WTC11 (cell line): ENCODE measurements around the gene CFDP1. TPM values are rescaled to one million over a fixed set of nuclear protein-coding genes. Genes with fewer than 3 reads are reported as not detected.

ENCODE experiments used
- ATAC-seq: fragments of 200-7000 bp; cut with Tn5 transposase; 2 replicates; pipeline ENCODE4 v1.10.0; 2021; ENCODE audit warnings: mild to moderate bottlenecking, moderate library complexity
- CTCF ChIA-PET: fragments of 300-600 bp; sonication (Branson Sonifier 250); formaldehyde crosslinking; loops from one replicate; lab custom pipeline; 2021; ENCODE audit warnings: antibody characterized with exemption; lab: Charles Lee
- POLR2A ChIA-PET: fragments of 350-600 bp; sonication (Branson Sonifier 250); formaldehyde crosslinking; loops from one replicate; lab custom pipeline; 2021; ENCODE audit warnings: antibody characterized with exemption; lab: Charles Lee
- DNase-seq: peaks from one replicate; pipeline ENCODE4 v3.0.0; 2021; ENCODE audit warnings: low spot score
- H3K27ac Mint-ChIP-seq: 2 replicates; pipeline ENCODE4 v1.8.0; 2021; ENCODE audit warnings: mixed read lengths
- H3K27me3 Mint-ChIP-seq: 2 replicates; pipeline ENCODE4 v1.8.0; 2021; ENCODE audit warnings: low read depth, mild to moderate bottlenecking, moderate library complexity, mixed read lengths
- H3K36me3 Mint-ChIP-seq: 2 replicates; pipeline ENCODE4 v1.8.0; 2021; ENCODE audit warnings: mixed read lengths
- H3K4me1 Mint-ChIP-seq: 2 replicates; pipeline ENCODE4 v1.8.0; 2022; ENCODE audit warnings: mixed read lengths
- H3K4me3 Mint-ChIP-seq: 2 replicates; pipeline ENCODE4 v1.8.0; 2021; ENCODE audit warnings: mild to moderate bottlenecking, moderate library complexity, mixed read lengths
- H3K9me3 Mint-ChIP-seq: 2 replicates; pipeline ENCODE4 v1.8.0; 2021; ENCODE audit warnings: mixed read lengths
- ATF2 ChIP-seq: sonication (generic); formaldehyde crosslinking; IDR thresholded peaks from 2 replicates; pipeline ENCODE4 v1.8.1; 2022; ENCODE audit warnings: low read depth, missing genetic modification reagents, borderline replicate concordance
- CBFB ChIP-seq: sonication (generic); formaldehyde crosslinking; IDR thresholded peaks from 2 replicates; pipeline ENCODE4 v1.8.1; 2022; ENCODE audit warnings: mild to moderate bottlenecking, low read depth, missing genetic modification reagents
- ELF4 ChIP-seq: sonication (generic); formaldehyde crosslinking; IDR thresholded peaks from 2 replicates; pipeline ENCODE4 v1.8.1; 2022; ENCODE audit warnings: low read depth, mild to moderate bottlenecking, moderate library complexity, missing genetic modification reagents
- GABPB1 ChIP-seq: sonication (generic); formaldehyde crosslinking; IDR thresholded peaks from 2 replicates; pipeline ENCODE4 v1.8.1; 2023; ENCODE audit warnings: mild to moderate bottlenecking, missing genetic modification reagents
- GTF2I ChIP-seq: fragments of 250-450 bp; sonication (Bioruptor Pico); conservative IDR thresholded peaks from 2 replicates; pipeline ENCODE4 v1.4.0; 2021; ENCODE audit warnings: mild to moderate bottlenecking
- KAT7 ChIP-seq: sonication (generic); formaldehyde crosslinking; IDR thresholded peaks from 2 replicates; pipeline ENCODE4 v1.8.1; 2023; ENCODE audit warnings: missing genetic modification reagents, mild to moderate bottlenecking, borderline replicate concordance
- MYBL2 ChIP-seq: sonication (generic); formaldehyde crosslinking; IDR thresholded peaks from 2 replicates; pipeline ENCODE4 v1.8.1; 2023; ENCODE audit warnings: mild to moderate bottlenecking, moderate library complexity, missing genetic modification reagents
- SMAD3 ChIP-seq: sonication (generic); formaldehyde crosslinking; IDR thresholded peaks from 2 replicates; pipeline ENCODE4 v1.8.0; 2022; ENCODE audit warnings: missing genetic modification reagents, mild to moderate bottlenecking, borderline replicate concordance
- SOX15 ChIP-seq: fragments of 250-450 bp; sonication (Bioruptor Pico); IDR thresholded peaks from 2 replicates; pipeline ENCODE4 v1.9.0; 2021; ENCODE audit warnings: mild to moderate bottlenecking
- STAT6 ChIP-seq: sonication (generic); formaldehyde crosslinking; conservative IDR thresholded peaks from 2 replicates; pipeline ENCODE4 v1.8.1; 2023; ENCODE audit warnings: mild to moderate bottlenecking, low read depth, missing genetic modification reagents, moderate library complexity
- ZNF219 ChIP-seq: sonication (generic); formaldehyde crosslinking; IDR thresholded peaks from 2 replicates; pipeline ENCODE4 v1.8.0; 2023; ENCODE audit warnings: missing genetic modification reagents, mild to moderate bottlenecking, borderline replicate concordance
- ZNF416 ChIP-seq: fragments of 250-450 bp; sonication (Bioruptor Pico); IDR thresholded peaks from 2 replicates; pipeline ENCODE4 v1.9.0; 2021; ENCODE audit warnings: mild to moderate bottlenecking, inconsistent platforms
- ZNF425 ChIP-seq: fragments of 250-450 bp; sonication (Bioruptor Pico); conservative IDR thresholded peaks from 2 replicates; pipeline ENCODE4 v1.9.0; 2021; ENCODE audit warnings: mild to moderate bottlenecking
- ZNF671 ChIP-seq: fragments of 250-450 bp; sonication (Bioruptor Pico); IDR thresholded peaks from 2 replicates; pipeline ENCODE4 v1.8.0; 2021; ENCODE audit warnings: mild to moderate bottlenecking
- total RNA-seq: library from RNA; stranded (reverse); gene quantifications from 3 replicates; pipeline ENCODE4 v1.2.3, GENCODE V29; 2021
- TF ChIP-seq, protein P1 (sequence below): fragments of 250-450 bp; sonication (Bioruptor Pico); IDR thresholded peaks from 2 replicates; pipeline ENCODE4 v1.9.0; 2021; ENCODE audit warnings: mild to moderate bottlenecking, borderline replicate concordance
- TF ChIP-seq, protein P2 (sequence below): fragments of 250-450 bp; sonication (Bioruptor Pico); IDR thresholded peaks from 2 replicates; pipeline ENCODE4 v1.9.0; 2021; ENCODE audit warnings: moderate library complexity, mild to moderate bottlenecking, inconsistent platforms, borderline replicate concordance
- TF ChIP-seq, protein P3 (sequence below): sonication (generic); formaldehyde crosslinking; IDR thresholded peaks from 2 replicates; pipeline ENCODE4 v1.8.1; 2023; ENCODE audit warnings: mild to moderate bottlenecking, missing genetic modification reagents, moderate library complexity
- TF ChIP-seq, protein P4 (sequence below): sonication (generic); formaldehyde crosslinking; IDR thresholded peaks from 2 replicates; pipeline ENCODE4 v1.8.0; 2023; ENCODE audit warnings: mild to moderate bottlenecking, missing genetic modification reagents

CFDP1 gene
- total RNA-seq, 1 experiment from 2014 or later: 79.2 TPM

- ChIA-PET POLR2A (no interaction called here), CTCF (interaction anchor here (1.3 to 3.0 kb wide), 3 partner anchors 87 to 180 kb away, joined by 4 to 11 read pairs (median 5); no protein-coding TSS in a partner anchor)
- H3K4me1 Mint-ChIP-seq: peaks cover 17% of the 10 kb centered on the region
- no peak overlapping the region for H3K4me3 Mint-ChIP-seq
- ATAC-seq (no peak), DNase-seq (no peak)
- no peaks in the 10 kb centered on the region for H3K9me3 Mint-ChIP-seq
- peaks cover 13% of the 10 kb centered on the region for H3K36me3 Mint-ChIP-seq
- TF ChIP-seq, protein P1, sequence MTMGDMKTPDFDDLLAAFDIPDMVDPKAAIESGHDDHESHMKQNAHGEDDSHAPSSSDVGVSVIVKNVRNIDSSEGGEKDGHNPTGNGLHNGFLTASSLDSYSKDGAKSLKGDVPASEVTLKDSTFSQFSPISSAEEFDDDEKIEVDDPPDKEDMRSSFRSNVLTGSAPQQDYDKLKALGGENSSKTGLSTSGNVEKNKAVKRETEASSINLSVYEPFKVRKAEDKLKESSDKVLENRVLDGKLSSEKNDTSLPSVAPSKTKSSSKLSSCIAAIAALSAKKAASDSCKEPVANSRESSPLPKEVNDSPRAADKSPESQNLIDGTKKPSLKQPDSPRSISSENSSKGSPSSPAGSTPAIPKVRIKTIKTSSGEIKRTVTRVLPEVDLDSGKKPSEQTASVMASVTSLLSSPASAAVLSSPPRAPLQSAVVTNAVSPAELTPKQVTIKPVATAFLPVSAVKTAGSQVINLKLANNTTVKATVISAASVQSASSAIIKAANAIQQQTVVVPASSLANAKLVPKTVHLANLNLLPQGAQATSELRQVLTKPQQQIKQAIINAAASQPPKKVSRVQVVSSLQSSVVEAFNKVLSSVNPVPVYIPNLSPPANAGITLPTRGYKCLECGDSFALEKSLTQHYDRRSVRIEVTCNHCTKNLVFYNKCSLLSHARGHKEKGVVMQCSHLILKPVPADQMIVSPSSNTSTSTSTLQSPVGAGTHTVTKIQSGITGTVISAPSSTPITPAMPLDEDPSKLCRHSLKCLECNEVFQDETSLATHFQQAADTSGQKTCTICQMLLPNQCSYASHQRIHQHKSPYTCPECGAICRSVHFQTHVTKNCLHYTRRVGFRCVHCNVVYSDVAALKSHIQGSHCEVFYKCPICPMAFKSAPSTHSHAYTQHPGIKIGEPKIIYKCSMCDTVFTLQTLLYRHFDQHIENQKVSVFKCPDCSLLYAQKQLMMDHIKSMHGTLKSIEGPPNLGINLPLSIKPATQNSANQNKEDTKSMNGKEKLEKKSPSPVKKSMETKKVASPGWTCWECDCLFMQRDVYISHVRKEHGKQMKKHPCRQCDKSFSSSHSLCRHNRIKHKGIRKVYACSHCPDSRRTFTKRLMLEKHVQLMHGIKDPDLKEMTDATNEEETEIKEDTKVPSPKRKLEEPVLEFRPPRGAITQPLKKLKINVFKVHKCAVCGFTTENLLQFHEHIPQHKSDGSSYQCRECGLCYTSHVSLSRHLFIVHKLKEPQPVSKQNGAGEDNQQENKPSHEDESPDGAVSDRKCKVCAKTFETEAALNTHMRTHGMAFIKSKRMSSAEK (CRISPR knock-in tag): no peak
- TF ChIP-seq, all 79 proteins: peak for 0
- no peaks in the 10 kb centered on the region for H3K27me3 Mint-ChIP-seq
- no peak overlapping the region; the same call in 1 of the 2 replicates for H3K27ac Mint-ChIP-seq
Measured at GRCh38 chr16:75378616-75379015, 54.7 kb downstream of the CFDP1 start.

- Mint-ChIP-seq H3K27ac (peak overlapping the region; percentile 80), H3K4me3 (no peak overlapping the region)
- ATAC-seq: peak; percentile 36
Measured at GRCh38 chr16:75377729-75378386, 55.4 kb downstream of the CFDP1 start.

More at GRCh38 chr16:75377729-75378386, 55.4 kb downstream of the CFDP1 start:
- TF ChIP-seq ATF2 (CRISPR knock-in tag) (no peak), ZNF219 (CRISPR knock-in tag) (no peak), GTF2I (CRISPR knock-in tag) (no peak), SMAD3 (CRISPR knock-in tag) (no peak), ZNF425 (no peak), CBFB (CRISPR knock-in tag) (no peak), KAT7 (CRISPR knock-in tag) (no peak), ELF4 (CRISPR knock-in tag) (no peak), GABPB1 (CRISPR knock-in tag) (no peak), SOX15 (CRISPR knock-in tag) (no peak), ZNF671 (CRISPR knock-in tag) (no peak), ZNF416 (no peak), STAT6 (CRISPR knock-in tag) (no peak), MYBL2 (CRISPR knock-in tag) (no peak)
- TF ChIP-seq, protein P2, sequence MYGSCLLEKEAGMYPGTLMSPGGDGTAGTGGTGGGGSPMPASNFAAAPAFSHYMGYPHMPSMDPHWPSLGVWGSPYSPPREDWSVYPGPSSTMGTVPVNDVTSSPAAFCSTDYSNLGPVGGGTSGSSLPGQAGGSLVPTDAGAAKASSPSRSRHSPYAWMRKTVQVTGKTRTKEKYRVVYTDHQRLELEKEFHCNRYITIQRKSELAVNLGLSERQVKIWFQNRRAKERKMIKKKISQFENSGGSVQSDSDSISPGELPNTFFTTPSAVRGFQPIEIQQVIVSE (CRISPR knock-in tag): no peak
- TF ChIP-seq, protein P3, sequence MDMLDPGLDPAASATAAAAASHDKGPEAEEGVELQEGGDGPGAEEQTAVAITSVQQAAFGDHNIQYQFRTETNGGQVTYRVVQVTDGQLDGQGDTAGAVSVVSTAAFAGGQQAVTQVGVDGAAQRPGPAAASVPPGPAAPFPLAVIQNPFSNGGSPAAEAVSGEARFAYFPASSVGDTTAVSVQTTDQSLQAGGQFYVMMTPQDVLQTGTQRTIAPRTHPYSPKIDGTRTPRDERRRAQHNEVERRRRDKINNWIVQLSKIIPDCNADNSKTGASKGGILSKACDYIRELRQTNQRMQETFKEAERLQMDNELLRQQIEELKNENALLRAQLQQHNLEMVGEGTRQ (CRISPR knock-in tag): no peak
- TF ChIP-seq, protein P4, sequence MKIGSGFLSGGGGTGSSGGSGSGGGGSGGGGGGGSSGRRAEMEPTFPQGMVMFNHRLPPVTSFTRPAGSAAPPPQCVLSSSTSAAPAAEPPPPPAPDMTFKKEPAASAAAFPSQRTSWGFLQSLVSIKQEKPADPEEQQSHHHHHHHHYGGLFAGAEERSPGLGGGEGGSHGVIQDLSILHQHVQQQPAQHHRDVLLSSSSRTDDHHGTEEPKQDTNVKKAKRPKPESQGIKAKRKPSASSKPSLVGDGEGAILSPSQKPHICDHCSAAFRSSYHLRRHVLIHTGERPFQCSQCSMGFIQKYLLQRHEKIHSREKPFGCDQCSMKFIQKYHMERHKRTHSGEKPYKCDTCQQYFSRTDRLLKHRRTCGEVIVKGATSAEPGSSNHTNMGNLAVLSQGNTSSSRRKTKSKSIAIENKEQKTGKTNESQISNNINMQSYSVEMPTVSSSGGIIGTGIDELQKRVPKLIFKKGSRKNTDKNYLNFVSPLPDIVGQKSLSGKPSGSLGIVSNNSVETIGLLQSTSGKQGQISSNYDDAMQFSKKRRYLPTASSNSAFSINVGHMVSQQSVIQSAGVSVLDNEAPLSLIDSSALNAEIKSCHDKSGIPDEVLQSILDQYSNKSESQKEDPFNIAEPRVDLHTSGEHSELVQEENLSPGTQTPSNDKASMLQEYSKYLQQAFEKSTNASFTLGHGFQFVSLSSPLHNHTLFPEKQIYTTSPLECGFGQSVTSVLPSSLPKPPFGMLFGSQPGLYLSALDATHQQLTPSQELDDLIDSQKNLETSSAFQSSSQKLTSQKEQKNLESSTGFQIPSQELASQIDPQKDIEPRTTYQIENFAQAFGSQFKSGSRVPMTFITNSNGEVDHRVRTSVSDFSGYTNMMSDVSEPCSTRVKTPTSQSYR (CRISPR knock-in tag): no peak
- ChIA-PET CTCF (interaction anchor here (1.3 to 3.0 kb wide), 4 partner anchors 87 to 179 kb away, joined by 4 to 11 read pairs (median 5); no protein-coding TSS in a partner anchor), POLR2A (interaction anchor here (0.6 kb wide), 1 partner anchor 128 kb away, joined by 3 read pairs; no protein-coding TSS in a partner anchor)
- Mint-ChIP-seq H3K9me3 (no peaks in the 10 kb centered on the region), H3K36me3 (peaks cover 13% of the 10 kb centered on the region), H3K4me1 (peaks cover 17% of the 10 kb centered on the region), H3K27me3 (no peaks in the 10 kb centered on the region)
- peak; percentile 24 for DNase-seq
